ENCODE results near the gene OTUB2.

OTUB2 gene

GRCh38 chr14:94022532-94023411 is 3.4 kb upstream of the OTUB2 start:
- DNase-seq = no peak

GRCh38 chr14:94024549-94024948 is 1.6 kb upstream of the OTUB2 start:
- no peak for DNase-seq

- no peak for DNase-seq
Observed at GRCh38 chr14:94025720-94026119, 420 bp upstream of the OTUB2 start.

GRCh38 chr14:94026889-94027469 is 839 bp downstream of the OTUB2 start:
- DNase-seq = peak; percentile 22

GRCh38 chr14:94027566-94028449 is 1.7 kb downstream of the OTUB2 start:
- DNase-seq = no peak

- peak; percentile 14 for DNase-seq
Observed at GRCh38 chr14:94028450-94028826, 2.3 kb downstream of the OTUB2 start.

- DNase-seq = no peak
Observed at GRCh38 chr14:94029265-94029664, 3.1 kb downstream of the OTUB2 start.

- DNase-seq = no peak
Observed at GRCh38 chr14:94029671-94030203, 3.6 kb downstream of the OTUB2 start.

- no peak for DNase-seq
Observed at GRCh38 chr14:94030571-94030970, 4.4 kb downstream of the OTUB2 start.

- peak; percentile 44 for DNase-seq
Observed at GRCh38 chr14:94031161-94031882, 5.2 kb downstream of the OTUB2 start.

GRCh38 chr14:94031883-94032279 is 5.7 kb downstream of the OTUB2 start:
- no peak for DNase-seq

GRCh38 chr14:94034886-94035285 is 8.7 kb downstream of the OTUB2 start:
- no peak for DNase-seq

- DNase-seq = peak; percentile 79
Observed at GRCh38 chr14:94036313-94037167, 10.4 kb downstream of the OTUB2 start.

GRCh38 chr14:94037954-94038353 is 11.8 kb downstream of the OTUB2 start:
- no peak for DNase-seq

GRCh38 chr14:94038510-94038909 is 12.4 kb downstream of the OTUB2 start:
- no peak for DNase-seq

- no peak for DNase-seq
Observed at GRCh38 chr14:94038921-94039629, 12.9 kb downstream of the OTUB2 start.

- no peak for DNase-seq
Observed at GRCh38 chr14:94040247-94040646, 14.1 kb downstream of the OTUB2 start.

GRCh38 chr14:94040796-94041195 is 14.7 kb downstream of the OTUB2 start:
- DNase-seq = no peak

- no peak for DNase-seq
Observed at GRCh38 chr14:94041551-94042346, 15.6 kb downstream of the OTUB2 start.

Data from retina (tissue), 1 donor.